Smooth muscle cell (in vitro differentiated cells): ENCODE data around the gene FUT3. TPM values are rescaled to one million over a fixed set of nuclear protein-coding genes. Genes with fewer than 3 reads are reported as not detected.
"Not testable (repeated sequence)": the region's sequence is repeated elsewhere in the genome, so short reads cannot be mapped to it uniquely, and the experiment has no call there.

Experiments
- DNase-seq: peaks from one replicate; lab custom pipeline; 2025; ENCODE audit not compliant: unreplicated experiment; lab: John Stamatoyannopoulos, UW
- H2AFZ ChIP-seq: fragments of 200-600 bp; sonication (generic); 2 replicates; pipeline ENCODE4 v1.6.0; 2016; ENCODE audit warnings: antibody characterized with exemption, low read depth, mild to moderate bottlenecking
- H3F3A ChIP-seq: fragments of 200-600 bp; sonication (generic); 2 replicates; pipeline ENCODE4 v1.6.0; 2017; ENCODE audit warnings: antibody characterized with exemption, low read depth
- H3K27ac ChIP-seq: fragments of 200-600 bp; sonication (generic); 2 replicates; pipeline ENCODE4 v1.5.1; 2016; ENCODE audit warnings: low read depth, mild to moderate bottlenecking
- H3K27me3 ChIP-seq: fragments of 200-600 bp; sonication (generic); 2 replicates; pipeline ENCODE4 v1.6.1; 2016; ENCODE audit warnings: low read depth, mild to moderate bottlenecking
- H3K36me3 ChIP-seq: fragments of 200-600 bp; sonication (generic); 2 replicates; pipeline ENCODE4 v1.5.1; 2016; ENCODE audit warnings: low read depth
- H3K4me1 ChIP-seq: fragments of 200-600 bp; sonication (generic); 2 replicates; pipeline ENCODE4 v1.5.1; 2016; ENCODE audit warnings: low read depth
- H3K4me2 ChIP-seq: fragments of 200-600 bp; sonication (generic); 2 replicates; pipeline ENCODE4 v1.6.0; 2016; ENCODE audit warnings: mild to moderate bottlenecking
- H3K4me3 ChIP-seq: fragments of 200-600 bp; sonication (generic); 2 replicates; pipeline ENCODE4 v1.5.1; 2016; ENCODE audit warnings: mild to moderate bottlenecking
- H3K79me2 ChIP-seq: fragments of 200-600 bp; sonication (generic); 2 replicates; pipeline ENCODE4 v1.6.0; 2016; ENCODE audit warnings: low read depth, mild to moderate bottlenecking
- H3K9ac ChIP-seq: fragments of 200-600 bp; sonication (generic); 2 replicates; pipeline ENCODE4 v1.6.0; 2016; ENCODE audit warnings: low read depth
- H3K9me3 ChIP-seq: fragments of 200-600 bp; sonication (generic); replicated peaks from 2 replicates; pipeline ENCODE4 v1.5.1; 2016; ENCODE audit warnings: low read depth
- H4K20me1 ChIP-seq: fragments of 200-600 bp; sonication (generic); 2 replicates; pipeline ENCODE4 v1.6.0; 2016; ENCODE audit warnings: low read depth
- CTCF ChIP-seq: fragments of 200-600 bp; sonication (generic); IDR thresholded peaks from 2 replicates; pipeline ENCODE4 v1.5.1; 2017; ENCODE audit warnings: borderline replicate concordance, mild to moderate bottlenecking, antibody characterized with exemption; ENCODE audit not compliant: insufficient read depth, poor library complexity, severe bottlenecking
- WGBS: methylation state at CpG from one replicate; pipeline ENCODE4 v1.1.7; 2016; ENCODE audit warnings: low lambda C conversion rate; 5-methylcytosine and 5-hydroxymethylcytosine counted together
- polyA plus RNA-seq: library from polyadenylated mRNA; unstranded; fragments of >200 nt; fragmentation: Nextera tagmentation; extraction: Ambion mirVana; gene quantifications from 2 replicates; pipeline ENCODE4 v1.2.1, GENCODE V29; 2016
- total RNA-seq: library from RNA; depleted of rRNA; stranded (reverse); fragments of >200 nt; gene quantifications from 2 replicates; pipeline ENCODE4 v1.2.3, GENCODE V29; 2014

The FUT3 gene
- total and polyA plus RNA-seq, 2 experiments from 2014 or later, result 0.24 to 0.58 TPM

GRCh38 chr19:5863030-5863665 lies 11.9 kb upstream of the FUT3 start:
- H3F3A ChIP-seq, result no peaks in the 10 kb centered on the region
- H3K9me3 ChIP-seq, result no peaks in the 10 kb centered on the region
- no peak for TF ChIP-seq CTCF
- H3K27ac ChIP-seq, result no peak overlapping the region
- DNase-seq, result no peak
- no peaks in the 10 kb centered on the region for H3K27me3 ChIP-seq
- no peaks in the 10 kb centered on the region for H3K79me2 ChIP-seq
- no peak overlapping the region for H3K4me3 ChIP-seq
- 72% methylated on average over 11 of the region's 11 CpGs for WGBS
- no peaks in the 10 kb centered on the region for H4K20me1 ChIP-seq
- H3K4me1 ChIP-seq, result no peaks in the 10 kb centered on the region
- H3K4me2 ChIP-seq, result no peak overlapping the region
- H3K36me3 ChIP-seq, result no peaks in the 10 kb centered on the region
- H3K9ac ChIP-seq, result no peak overlapping the region
- H2AFZ ChIP-seq, result no peak overlapping the region

GRCh38 chr19:5857203-5858081 lies 6.2 kb upstream of the FUT3 start:
- 88% methylated on average over 18 of the region's 18 CpGs for WGBS
- no peak overlapping the region for H3K27ac ChIP-seq
- H4K20me1 ChIP-seq, result no peaks in the 10 kb centered on the region
- H3K4me3 ChIP-seq, result no peak overlapping the region
- peaks cover 6% of the 10 kb centered on the region for H3K27me3 ChIP-seq
- H3K4me2 ChIP-seq, result no peak overlapping the region
- no peaks in the 10 kb centered on the region for H3K79me2 ChIP-seq
- DNase-seq, result no peak
- no peaks in the 10 kb centered on the region for H3F3A ChIP-seq
- H3K36me3 ChIP-seq, result no peaks in the 10 kb centered on the region
- no peaks in the 10 kb centered on the region for H3K9me3 ChIP-seq
- H2AFZ ChIP-seq, result no peak overlapping the region
- H3K4me1 ChIP-seq, result peaks cover 4% of the 10 kb centered on the region
- H3K9ac ChIP-seq, result no peak overlapping the region
- TF ChIP-seq CTCF, result no peak

GRCh38 chr19:5855151-5855550 lies 3.9 kb upstream of the FUT3 start:
- not testable (repeated sequence) for DNase-seq, H3K79me2 ChIP-seq, H3K9ac ChIP-seq, H3K4me1 ChIP-seq, H3K4me2 ChIP-seq, H2AFZ ChIP-seq, H3F3A ChIP-seq, H3K4me3 ChIP-seq, H3K27ac ChIP-seq, H4K20me1 ChIP-seq, H3K9me3 ChIP-seq, H3K27me3 ChIP-seq, H3K36me3 ChIP-seq
- 84% methylated on average over 9 of the region's 9 CpGs for WGBS

- 84% methylated on average over 10 of the region's 10 CpGs for WGBS
- not testable (repeated sequence) for H4K20me1 ChIP-seq, H3K9ac ChIP-seq, H3K27me3 ChIP-seq, H3K79me2 ChIP-seq, H3K36me3 ChIP-seq, DNase-seq, H3K4me2 ChIP-seq, H3K4me3 ChIP-seq, H3K9me3 ChIP-seq, H3K27ac ChIP-seq, H3K4me1 ChIP-seq, H2AFZ ChIP-seq, H3F3A ChIP-seq
Observed at GRCh38 chr19:5854121-5854520, 2.9 kb upstream of the FUT3 start.
